ENCODE results near the gene ZNF148. TPM values are rescaled to one million over a fixed set of nuclear protein-coding genes. Genes with fewer than 3 reads are reported as not detected.

ZNF148 gene
- total RNA-seq, 4 donors from 2014 or later = 10.7 to 25.9 (median 16.9) TPM

DNA sequence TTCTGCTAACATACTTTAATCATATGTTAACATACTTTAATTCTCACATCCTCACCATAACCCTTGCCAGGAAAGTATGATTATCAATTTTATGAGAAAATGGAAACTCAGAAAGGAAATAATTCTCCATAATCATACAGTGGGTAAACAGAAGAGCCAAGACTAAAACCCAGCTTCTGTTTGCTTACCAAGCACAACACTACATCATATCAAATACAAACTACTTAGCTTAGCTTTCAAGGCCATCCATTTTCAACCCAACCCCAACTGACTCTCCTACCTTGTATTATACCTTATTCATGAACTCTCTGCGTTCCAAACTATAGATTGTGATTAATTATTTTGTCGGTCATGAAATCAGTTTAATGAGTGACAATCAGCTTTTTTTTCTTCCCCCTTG lies 9.0 kb downstream of the ZNF148 start:
- no peak overlapping the region for H3K27ac ChIP-seq
- intact Hi-C loops (cut with DNase I) = no loop called here
- H3K4me1 ChIP-seq = peaks cover 0 to 48% (median 13%) of the 10 kb centered on the region in 3 donors
- DNase-seq = no peak
- no peaks in the 10 kb centered on the region for H3K9me3 ChIP-seq
- no peak overlapping the region for H3K4me3 ChIP-seq
- 77 to 91% methylated on average over 2 of the region's 2 CpGs for WGBS, 2 donors
- no peaks in the 10 kb centered on the region for H3K27me3 ChIP-seq
- TF ChIP-seq, protein P1, sequence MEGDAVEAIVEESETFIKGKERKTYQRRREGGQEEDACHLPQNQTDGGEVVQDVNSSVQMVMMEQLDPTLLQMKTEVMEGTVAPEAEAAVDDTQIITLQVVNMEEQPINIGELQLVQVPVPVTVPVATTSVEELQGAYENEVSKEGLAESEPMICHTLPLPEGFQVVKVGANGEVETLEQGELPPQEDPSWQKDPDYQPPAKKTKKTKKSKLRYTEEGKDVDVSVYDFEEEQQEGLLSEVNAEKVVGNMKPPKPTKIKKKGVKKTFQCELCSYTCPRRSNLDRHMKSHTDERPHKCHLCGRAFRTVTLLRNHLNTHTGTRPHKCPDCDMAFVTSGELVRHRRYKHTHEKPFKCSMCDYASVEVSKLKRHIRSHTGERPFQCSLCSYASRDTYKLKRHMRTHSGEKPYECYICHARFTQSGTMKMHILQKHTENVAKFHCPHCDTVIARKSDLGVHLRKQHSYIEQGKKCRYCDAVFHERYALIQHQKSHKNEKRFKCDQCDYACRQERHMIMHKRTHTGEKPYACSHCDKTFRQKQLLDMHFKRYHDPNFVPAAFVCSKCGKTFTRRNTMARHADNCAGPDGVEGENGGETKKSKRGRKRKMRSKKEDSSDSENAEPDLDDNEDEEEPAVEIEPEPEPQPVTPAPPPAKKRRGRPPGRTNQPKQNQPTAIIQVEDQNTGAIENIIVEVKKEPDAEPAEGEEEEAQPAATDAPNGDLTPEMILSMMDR (IDR thresholded peaks at IDR 0.05) = no peak
- no peak for TF ChIP-seq POLR2A (IDR thresholded peaks at IDR 0.05)
- no peaks in the 10 kb centered on the region for H3K36me3 ChIP-seq

DNA sequence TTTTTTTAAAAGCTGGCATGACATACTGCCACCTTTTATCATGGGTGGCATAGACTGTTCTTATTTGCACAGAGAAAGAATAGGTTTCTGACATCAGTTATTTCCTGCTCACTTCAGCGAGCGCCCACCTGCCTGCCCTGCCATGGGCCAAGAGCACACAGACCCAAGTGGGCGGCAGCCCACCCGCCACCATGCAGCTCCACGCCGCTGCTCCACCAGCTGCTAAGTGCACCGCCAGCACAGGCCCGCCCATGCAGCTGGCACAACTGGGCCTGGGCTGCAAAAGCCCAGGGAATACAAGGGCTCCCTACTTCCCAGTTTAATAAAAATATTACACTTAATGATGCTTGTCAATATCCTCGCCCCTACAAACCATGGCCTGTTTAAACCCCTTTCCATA lies 15.4 kb downstream of the ZNF148 start:
- Histone ChIP-seq H3K27me3 (no peaks in the 10 kb centered on the region), H3K9me3 (no peaks in the 10 kb centered on the region), H3K4me1 (peaks cover 6 to 46% (median 8%) of the 10 kb centered on the region in 3 donors), H3K36me3 (no peaks in the 10 kb centered on the region), H3K4me3 (no peak overlapping the region), H3K27ac (no peak overlapping the region)
- TF ChIP-seq, protein P1 (IDR thresholded peaks at IDR 0.05) = no peak
- TF ChIP-seq POLR2A (IDR thresholded peaks at IDR 0.05) = no peak
- intact Hi-C loops (cut with DNase I) = no loop called here
- no peak for DNase-seq
- WGBS, 2 donors = 69 to 93% methylated on average over 4 to 9 of the region's 9 CpGs

DNA sequence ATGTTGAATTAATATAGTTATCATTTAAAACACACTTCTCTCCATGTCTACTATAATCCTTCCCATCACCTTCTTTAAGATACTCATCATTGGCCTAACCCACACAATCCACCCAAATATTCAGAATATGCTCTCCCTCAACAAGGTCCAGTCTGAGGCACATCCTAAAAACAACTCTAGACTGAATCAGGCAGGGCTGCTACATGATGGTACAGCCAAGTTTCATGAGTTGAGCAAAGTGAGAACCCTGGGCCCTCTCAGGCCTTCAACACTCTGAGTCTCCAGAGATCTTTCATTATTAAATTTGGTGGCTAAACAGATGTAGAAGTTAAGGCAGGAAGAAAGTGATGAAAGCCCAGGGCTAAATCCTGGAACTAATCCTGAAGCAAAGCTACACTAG lies 16.2 kb downstream of the ZNF148 start:
- H3K27me3 ChIP-seq = no peaks in the 10 kb centered on the region
- no peak overlapping the region for H3K4me3 ChIP-seq
- H3K4me1 ChIP-seq = peaks cover 6 to 46% (median 8%) of the 10 kb centered on the region in 3 donors
- H3K9me3 ChIP-seq = no peaks in the 10 kb centered on the region
- intact Hi-C loops (cut with DNase I) = no loop called here
- no peak for DNase-seq
- no peak overlapping the region for H3K27ac ChIP-seq
- H3K36me3 ChIP-seq = no peaks in the 10 kb centered on the region
- TF ChIP-seq POLR2A (IDR thresholded peaks at IDR 0.05) = no peak
- TF ChIP-seq, protein P1 (IDR thresholded peaks at IDR 0.05) = no peak

DNA sequence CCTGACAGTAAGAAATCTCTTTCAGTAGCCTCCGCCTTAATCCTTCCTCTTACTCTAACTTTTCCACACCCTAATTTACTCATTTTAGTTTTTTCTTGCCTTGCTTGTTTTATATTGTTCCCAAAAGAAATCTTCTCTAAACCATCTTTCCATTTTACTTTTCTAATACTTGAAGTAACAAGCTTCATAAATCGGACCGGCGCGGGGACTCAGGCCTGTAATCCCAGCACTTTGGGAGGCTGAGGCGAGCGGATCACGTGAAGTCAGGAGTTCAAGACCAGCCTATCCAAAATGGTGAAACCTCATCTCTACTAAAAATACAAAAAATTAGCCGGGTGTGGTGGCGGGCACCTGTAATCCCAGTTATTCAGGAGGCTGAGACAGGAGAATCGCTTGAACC lies 17.3 kb downstream of the ZNF148 start:
- no peak for TF ChIP-seq POLR2A (IDR thresholded peaks at IDR 0.05)
- TF ChIP-seq, protein P1 (IDR thresholded peaks at IDR 0.05) = no peak
- Histone ChIP-seq H3K4me1 (peaks cover 6 to 46% (median 8%) of the 10 kb centered on the region in 3 donors), H3K4me3 (peak overlapping the region in 3 of 4 donors; percentile 55 to 74 (median 55)), H3K9me3 (no peaks in the 10 kb centered on the region), H3K27ac (peak overlapping the region in 1 of 4 donors; percentile 45), H3K27me3 (no peaks in the 10 kb centered on the region), H3K36me3 (no peaks in the 10 kb centered on the region)
- no peak for DNase-seq
- intact Hi-C loops (cut with DNase I) = no loop called here
- WGBS, 2 donors = 80 to 89% methylated on average over 11 of the region's 11 CpGs

DNA sequence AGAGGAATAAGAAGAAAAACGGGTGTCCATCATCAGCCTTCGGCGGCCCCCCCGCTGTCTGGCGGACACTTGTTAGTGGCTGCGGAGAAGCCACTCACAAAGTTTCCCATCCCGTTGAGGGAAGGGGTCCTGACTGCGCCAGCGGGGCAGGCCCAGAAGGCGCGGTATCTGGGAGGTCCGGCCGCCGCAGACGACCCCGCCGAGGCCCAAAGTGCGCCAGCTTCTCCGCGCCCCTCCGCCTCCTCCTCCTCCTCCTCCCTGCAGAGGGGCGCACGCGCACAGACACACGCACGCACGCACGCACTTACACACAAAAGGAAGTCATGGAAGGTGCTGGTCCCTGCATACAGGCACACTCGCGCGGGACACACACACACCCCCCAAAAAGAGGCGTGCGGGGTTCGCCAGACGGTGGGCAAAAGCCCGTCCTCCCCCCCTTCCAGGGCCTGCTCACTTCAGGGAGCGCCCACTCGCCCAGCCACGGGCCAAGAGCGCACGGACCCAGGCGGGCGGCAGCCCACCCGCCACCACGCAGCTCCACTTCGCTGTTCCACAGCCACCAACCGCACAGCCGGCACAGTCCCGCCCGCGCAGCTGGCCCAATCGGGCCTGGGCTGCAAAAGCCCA lies 18.0 kb downstream of the ZNF148 start:
- peaks cover 6 to 49% (median 8%) of the 10 kb centered on the region in 3 donors for H3K4me1 ChIP-seq

More for the DNA sequence above, 18.0 kb downstream of the ZNF148 start:
- H3K36me3 ChIP-seq = no peaks in the 10 kb centered on the region
- no peak for DNase-seq
- H3K27me3 ChIP-seq = no peaks in the 10 kb centered on the region
- WGBS, 2 donors = 3 to 6% methylated on average over 7 to 19 of the region's 52 CpGs
- intact Hi-C loops (cut with DNase I) = no loop called here
- H3K4me3 ChIP-seq = peak overlapping the region; percentile 42 to 74 (median 55)
- no peak for TF ChIP-seq POLR2A (IDR thresholded peaks at IDR 0.05)
- TF ChIP-seq, protein P1 (IDR thresholded peaks at IDR 0.05) = no peak
- peak overlapping the region; percentile 45 to 64 (median 56) for H3K27ac ChIP-seq
- H3K9me3 ChIP-seq = no peaks in the 10 kb centered on the region
